GM18505 (cell line): ENCODE results near the gene CORO2B.
"Not testable (repeated sequence)": the region's sequence is repeated elsewhere in the genome, so short reads cannot be mapped to it uniquely, and the experiment has no call there.

Experiments used
- ATAC-seq: cut with Tn5 transposase; IDR thresholded peaks from one replicate; pipeline ENCODE4 v1.9.1; 2021; ENCODE audit not compliant: unreplicated experiment
- POLR2A ChIP-seq: IDR thresholded peaks from 4 replicates; pipeline ENCODE4 v1.6.1; 2011; ENCODE audit warnings: borderline replicate concordance; ENCODE audit not compliant: insufficient read depth, insufficient read length; ENCODE audit errors: extremely low read depth

CORO2B gene

DNA sequence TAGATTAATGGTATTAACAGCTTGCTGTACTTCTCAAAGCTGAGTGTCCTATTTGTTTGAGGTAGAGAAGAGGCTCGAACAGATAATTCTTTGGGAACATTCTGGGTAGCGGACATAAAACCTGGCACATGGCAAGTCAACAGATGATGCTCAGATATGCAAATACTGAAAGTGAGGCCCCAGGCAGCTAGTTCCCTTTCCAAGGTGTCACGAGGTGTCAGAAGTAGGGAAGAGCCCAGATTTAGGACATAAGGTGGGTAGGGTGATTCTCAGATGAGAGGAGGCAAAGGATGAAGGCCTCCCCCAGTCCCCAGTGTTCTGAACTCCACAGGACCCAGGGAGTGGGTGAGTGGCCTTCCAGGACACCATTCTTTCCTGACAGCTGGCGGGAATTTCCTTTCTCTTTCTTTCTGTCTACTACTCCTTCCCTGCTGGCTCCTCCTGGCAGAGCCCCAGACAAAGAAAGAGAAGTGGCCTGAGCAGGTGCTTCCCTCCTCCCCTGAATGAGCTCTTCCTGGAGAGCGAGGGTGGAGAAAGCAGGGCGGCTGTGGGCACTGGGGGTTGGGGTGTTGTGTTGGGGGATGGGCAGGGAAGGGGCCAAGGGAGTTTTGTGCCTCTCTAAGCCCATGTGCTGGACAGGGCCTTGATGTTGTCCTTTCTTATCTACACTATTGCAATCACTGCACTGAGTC, 87.5 kb downstream of the CORO2B start:
- TF ChIP-seq POLR2A = no peak
- no peak for ATAC-seq

DNA sequence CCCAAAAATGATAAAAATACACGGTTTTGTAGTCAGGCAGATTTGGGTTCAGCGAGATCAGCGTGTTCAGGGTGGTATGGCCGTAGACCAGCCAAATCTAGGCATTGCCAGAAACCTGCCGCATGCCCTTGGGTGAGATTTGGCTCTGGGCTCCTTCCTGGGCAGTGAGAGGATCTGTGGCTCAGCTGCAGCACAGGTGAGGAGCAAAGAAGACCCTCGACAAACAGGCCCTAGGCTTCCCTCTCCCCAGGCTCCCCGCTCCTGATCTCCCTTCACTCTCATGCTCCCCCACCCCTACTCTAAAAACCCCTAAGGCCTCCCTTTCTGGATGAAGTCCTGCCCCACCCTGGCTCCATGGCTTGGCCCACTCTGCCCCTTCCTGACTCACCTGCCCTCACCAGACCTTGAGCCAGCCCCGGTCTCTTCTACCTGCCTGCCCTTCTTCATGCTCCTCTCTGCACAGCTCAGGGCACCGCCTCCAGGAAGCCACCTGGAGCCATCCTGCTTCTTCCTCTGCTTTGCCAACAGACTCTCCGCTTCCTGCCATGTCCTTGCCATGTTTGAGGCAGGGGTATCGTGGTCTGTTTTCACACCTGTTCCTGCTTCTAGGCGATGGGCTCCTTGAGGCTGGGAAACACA, 88.1 kb downstream of the CORO2B start:
- TF ChIP-seq POLR2A = no peak
- ATAC-seq = no peak

DNA sequence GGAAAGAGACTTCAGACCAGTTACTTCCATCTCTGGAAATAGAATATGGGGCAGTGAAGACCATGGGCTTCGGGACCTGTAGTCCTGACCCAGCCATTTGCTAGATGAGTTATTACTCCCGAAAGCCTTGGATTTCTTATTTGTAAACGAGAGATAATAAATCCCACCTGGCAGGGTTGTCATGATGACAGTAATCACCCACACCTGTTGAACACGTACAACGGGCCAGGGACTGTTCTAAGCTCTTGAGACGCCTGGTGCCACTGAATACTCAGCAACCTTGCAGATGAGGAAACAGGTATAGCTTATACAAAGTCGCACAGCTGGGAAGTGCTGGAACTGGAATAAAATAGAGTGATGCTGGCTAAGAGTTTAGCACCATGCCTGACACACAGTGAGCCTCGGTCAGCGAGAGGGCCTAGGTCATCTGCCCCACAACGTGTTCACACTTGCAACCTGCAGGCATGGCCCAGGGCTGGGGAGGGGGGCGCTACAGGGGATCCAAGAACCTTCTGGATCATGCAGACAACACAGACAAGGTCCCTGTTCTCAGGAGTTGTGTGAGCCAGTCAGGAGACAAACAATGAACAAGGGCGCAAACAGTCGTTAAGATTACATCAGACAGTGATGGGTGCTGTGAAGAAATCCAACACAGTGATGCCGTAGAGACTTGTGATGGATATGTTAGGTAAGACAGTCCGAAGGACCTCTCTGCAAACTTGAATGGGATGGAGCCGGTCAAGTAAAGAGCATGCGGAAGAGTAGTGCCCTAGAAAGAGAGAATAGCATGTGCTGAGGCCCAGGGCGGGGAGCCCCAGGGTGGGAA, 89.2 kb downstream of the CORO2B start:
- TF ChIP-seq POLR2A = no peak
- ATAC-seq = no peak

GRCh38 chr15:68668926-68669600, 90.3 kb downstream of the CORO2B start:
- no peak for ATAC-seq
- TF ChIP-seq POLR2A = no peak

DNA sequence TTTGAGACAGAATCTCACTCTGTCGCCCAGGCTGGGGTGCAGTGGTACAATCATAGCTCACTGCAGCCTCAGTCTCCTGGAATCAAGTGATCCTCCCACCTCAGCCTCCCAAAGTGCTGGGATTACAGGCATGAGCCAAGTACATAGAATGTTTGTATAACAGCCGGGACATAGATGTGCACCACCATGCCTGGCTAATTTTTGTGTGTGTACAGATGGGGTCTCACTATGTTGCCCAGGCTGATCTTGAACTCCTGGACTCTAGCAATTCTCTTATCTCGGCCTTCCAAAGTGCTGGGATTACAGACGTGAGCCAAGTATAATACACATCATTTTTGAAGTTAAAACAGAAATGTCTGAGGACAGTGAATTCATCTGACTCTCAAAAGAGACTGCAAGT, 93.5 kb downstream of the CORO2B start:
- no peak for TF ChIP-seq POLR2A
- no peak for ATAC-seq

DNA sequence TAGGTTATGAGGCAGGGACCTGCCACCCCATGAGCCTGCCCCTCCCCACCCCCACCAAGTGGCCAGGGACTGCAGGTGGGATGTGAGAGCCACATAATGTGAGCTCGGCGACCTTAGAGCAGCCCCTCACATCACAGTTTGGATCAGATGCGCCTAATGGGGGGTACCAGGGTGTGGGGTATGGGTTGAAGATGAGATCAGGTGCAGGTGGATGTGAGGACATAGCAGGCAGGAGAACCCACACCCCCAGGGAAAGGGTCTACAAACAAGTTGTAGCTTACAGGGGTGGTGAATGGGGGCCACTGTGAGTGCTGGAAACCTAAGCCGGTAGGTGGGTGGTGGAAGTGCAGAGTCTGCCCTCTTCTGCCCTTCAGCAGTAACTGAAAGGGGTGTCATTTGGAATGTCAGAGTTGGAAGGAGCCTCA, 94.0 kb downstream of the CORO2B start:
- no peak for ATAC-seq
- TF ChIP-seq POLR2A = no peak

DNA sequence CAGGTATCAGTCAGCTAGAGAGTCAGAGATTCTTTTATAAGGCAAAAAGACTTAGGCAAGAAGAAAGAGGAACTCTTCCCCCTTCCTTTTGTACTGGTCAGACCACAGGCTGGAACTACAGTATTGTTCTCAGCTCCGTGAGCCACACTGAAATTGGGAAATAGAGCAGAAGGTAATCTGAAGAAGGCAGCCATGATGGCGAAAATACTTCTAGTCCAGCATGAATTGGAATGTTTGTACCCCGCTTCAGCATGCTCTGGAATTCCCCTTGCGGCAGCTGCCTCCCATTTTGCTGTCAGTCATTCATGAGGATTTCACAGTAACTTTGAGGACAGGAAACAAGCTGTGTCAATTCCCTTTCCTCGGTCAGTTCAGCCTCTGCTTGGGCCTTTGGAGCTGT, 96.2 kb downstream of the CORO2B start:
- ATAC-seq = no peak
- no peak for TF ChIP-seq POLR2A

DNA sequence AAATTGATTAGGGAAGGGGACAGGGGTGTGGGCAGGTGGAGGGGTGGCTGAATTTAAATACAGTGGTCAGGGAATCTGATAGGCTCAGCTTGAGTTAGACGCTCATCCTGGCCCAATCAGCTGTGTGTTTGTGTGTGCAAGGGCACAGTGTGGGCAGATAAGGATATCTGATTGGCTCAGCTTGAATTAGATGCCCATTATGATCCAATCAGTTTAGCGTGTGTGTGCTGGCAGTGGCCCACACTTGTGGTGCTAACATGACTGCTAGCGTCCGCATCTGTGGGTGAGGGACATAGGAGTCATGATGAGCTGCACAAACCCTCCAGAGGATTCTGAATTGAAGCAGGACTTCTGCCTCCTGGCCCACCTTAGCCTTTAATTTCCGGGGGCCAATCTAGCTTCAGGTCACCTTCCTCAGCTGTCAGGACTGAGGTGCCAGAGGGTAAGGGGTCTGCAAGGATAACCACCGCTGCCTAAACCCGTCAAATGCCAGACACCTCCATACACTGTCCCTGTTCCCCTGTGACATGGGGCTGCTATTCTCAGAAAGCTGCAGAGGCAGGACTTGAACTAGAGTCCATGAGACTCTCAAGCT, 97.3 kb downstream of the CORO2B start:
- ATAC-seq = no peak
- TF ChIP-seq POLR2A = no peak

DNA sequence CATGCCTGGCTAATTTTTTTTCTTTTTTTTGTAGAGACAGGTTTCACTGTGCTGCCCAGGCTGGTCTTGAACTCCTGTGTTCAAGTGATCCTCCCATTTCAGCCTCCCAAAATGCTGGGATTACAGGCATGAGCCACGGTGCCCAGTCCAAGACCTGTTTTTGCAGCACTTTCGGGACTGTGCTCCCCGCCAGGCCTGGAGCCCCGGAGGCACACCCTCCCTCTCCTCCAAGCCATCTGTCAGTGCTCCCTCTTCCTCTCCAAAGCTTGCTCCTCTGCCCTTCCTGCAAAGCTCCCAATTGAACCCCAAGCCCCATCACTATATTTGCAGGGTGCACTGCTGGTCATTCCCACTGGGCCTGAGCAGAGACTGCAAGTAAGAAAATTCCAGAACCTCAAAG, 98.1 kb downstream of the CORO2B start:
- no peak for ATAC-seq

GRCh38 chr15:68677996-68678395, 99.2 kb downstream of the CORO2B start:
- no peak for ATAC-seq
- TF ChIP-seq POLR2A = no peak

More for the DNA sequence above, 98.1 kb downstream of the CORO2B start:
- TF ChIP-seq POLR2A = no peak

DNA sequence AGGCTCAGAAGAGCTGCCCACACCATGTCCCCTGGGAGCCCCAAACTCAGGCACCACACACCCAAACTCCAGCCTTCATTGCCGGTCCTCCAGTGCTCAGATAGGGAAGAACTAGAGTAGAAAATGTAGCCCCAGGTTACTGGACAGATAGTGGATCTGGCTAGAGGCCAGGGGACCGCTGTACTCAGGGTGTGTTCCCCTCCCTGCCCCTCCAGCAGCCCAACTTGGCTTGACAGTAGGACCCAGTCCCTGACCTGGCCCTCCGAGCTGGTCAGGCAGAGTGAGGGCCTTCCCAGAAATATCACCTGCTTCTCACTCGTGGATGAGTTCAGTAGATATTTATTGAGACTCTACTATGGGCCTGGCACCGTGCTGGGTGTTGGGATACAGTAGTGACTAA, 100.0 kb downstream of the CORO2B start:
- no peak for TF ChIP-seq POLR2A
- no peak for ATAC-seq

GRCh38 chr15:68679161-68679560, 100.4 kb downstream of the CORO2B start:
- no peak for ATAC-seq
- TF ChIP-seq POLR2A = no peak

DNA sequence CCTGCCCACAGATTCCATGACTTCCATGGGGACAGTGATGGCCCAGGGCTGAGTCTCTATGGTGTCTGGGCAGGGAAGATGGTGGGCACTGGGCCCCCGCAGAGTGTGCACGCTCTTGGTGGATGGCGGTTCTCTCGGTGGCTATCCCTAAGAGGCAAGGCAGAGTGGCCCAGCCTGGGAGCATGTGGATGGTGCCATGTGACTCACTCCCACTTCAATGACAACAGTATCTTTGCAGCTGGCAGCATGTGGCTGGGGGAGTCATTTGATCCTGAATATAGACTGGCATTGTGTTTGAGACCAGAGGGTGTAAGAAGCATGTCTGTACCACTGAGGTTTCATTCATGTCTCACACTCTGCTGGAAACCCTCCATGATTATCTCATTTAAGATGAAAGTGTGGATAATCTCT, 101.2 kb downstream of the CORO2B start:
- no peak for TF ChIP-seq POLR2A
- ATAC-seq = no peak

DNA sequence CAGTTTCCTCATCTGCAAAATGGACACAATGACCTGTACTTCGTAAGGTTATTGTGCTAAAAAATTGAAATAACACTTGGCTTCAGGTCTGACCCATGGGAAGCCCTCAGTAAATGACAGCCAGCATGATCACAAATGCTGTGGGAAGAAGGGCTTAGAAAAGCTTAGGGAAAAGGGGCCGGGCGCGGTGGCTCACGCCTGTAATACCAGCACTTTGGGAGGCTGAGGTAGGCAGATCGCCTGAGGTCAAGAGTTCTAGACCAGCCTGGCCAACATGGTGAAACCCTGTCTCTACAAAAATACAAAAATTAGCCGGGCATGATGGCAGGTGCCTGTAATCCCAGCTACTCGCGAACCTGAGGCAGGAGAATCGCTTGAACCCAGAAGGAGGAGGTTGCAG, 102.0 kb downstream of the CORO2B start:
- not testable (repeated sequence) for ATAC-seq
